Natural killer cell (primary cell): ENCODE results near the gene UBE2J1. TPM values are rescaled to one million over a fixed set of nuclear protein-coding genes. Genes with fewer than 3 reads are reported as not detected.
"Not testable (repeated sequence)": the region's sequence is repeated elsewhere in the genome, so short reads cannot be mapped to it uniquely, and the experiment has no call there.

Experiments used
- ATAC-seq, 3 donors: fragments of 150-1000 bp in 2 of 3; fragments of 200-7000 bp in 1 of 3; cut with Tn5 transposase; 1 replicate in 1 of 3; 2 replicates in 2 of 3; pipeline ENCODE4 v1.10.0; 2021; ENCODE audit warnings: mild to moderate bottlenecking in 2 of 3, moderate library complexity in 2 of 3
- DNase-seq, 2 donors: peaks; one replicate each; pipeline versions ENCODE4 v3.0.0 to v3.0.0-alpha.2; 2013 to 2021; ENCODE audit warnings: mixed read lengths in 1 of 2
- H3K27ac ChIP-seq: one replicate; pipeline ENCODE4 v1.5.1; 2013; ENCODE audit warnings: mild to moderate bottlenecking, low read length
- H3K27me3 ChIP-seq: one replicate; pipeline ENCODE4 v1.6.1; 2013; ENCODE audit warnings: low read length; ENCODE audit not compliant: control insufficient read depth, insufficient read depth
- H3K36me3 ChIP-seq: one replicate; pipeline ENCODE4 v1.6.1; 2013; ENCODE audit warnings: low read length; ENCODE audit not compliant: control insufficient read depth, insufficient read depth
- H3K4me1 ChIP-seq: one replicate; pipeline ENCODE4 v1.6.1; 2013; ENCODE audit warnings: low read length; ENCODE audit not compliant: control insufficient read depth, insufficient read depth
- H3K4me3 ChIP-seq: one replicate; pipeline ENCODE4 v1.5.1; 2013; ENCODE audit warnings: low read length
- H3K9me3 ChIP-seq: one replicate; pipeline ENCODE4 v1.6.1; 2013; ENCODE audit warnings: low read length; ENCODE audit not compliant: control insufficient read depth, insufficient read depth
- H3K27ac Mint-ChIP-seq, 2 donors: one replicate each; pipeline ENCODE4 v1.8.0; 2022; ENCODE audit warnings: mild to moderate bottlenecking in 2 of 2, mixed read lengths in 2 of 2, moderate library complexity in 1 of 2
- H3K27me3 Mint-ChIP-seq, 2 donors: one replicate each; pipeline ENCODE4 v1.8.0; 2022; ENCODE audit warnings: low read depth in 2 of 2, mixed read lengths in 2 of 2
- H3K36me3 Mint-ChIP-seq: one replicate; pipeline ENCODE4 v1.8.0; 2022; ENCODE audit warnings: mixed read lengths
- H3K4me1 Mint-ChIP-seq, 2 donors: one replicate each; pipeline ENCODE4 v1.8.0; 2022; ENCODE audit warnings: mixed read lengths in 2 of 2
- H3K4me3 Mint-ChIP-seq: one replicate; pipeline ENCODE4 v1.8.0; 2022; ENCODE audit warnings: mild to moderate bottlenecking, moderate library complexity, mixed read lengths
- H3K9me3 Mint-ChIP-seq, 2 donors: one replicate each; pipeline ENCODE4 v1.8.0; 2022; ENCODE audit warnings: mixed read lengths in 2 of 2
- WGBS: methylation state at CpG from one replicate; pipeline ENCODE4 v1.1.7; 2013; ENCODE audit warnings: missing lambda C conversion rate; ENCODE audit not compliant: insufficient coverage; 5-methylcytosine and 5-hydroxymethylcytosine counted together
- intact Hi-C: fragments of 100-400 bp; cut with micrococcal nuclease; formaldehyde crosslinking; loops from one replicate; pipeline ENCODE4 v1.14.2; 2022
- total RNA-seq, 4 donors: library from RNA; stranded (reverse); fragments of 120-200 nt in 1 of 4; gene quantifications; one replicate each; pipeline versions ENCODE4 v1.2.3 to v1.2.4, GENCODE V29; 2013 to 2022
- TF ChIP-seq, protein P1 (sequence below): fragments of 200-600 bp; IDR thresholded peaks from one replicate; pipeline ENCODE4 v1.8.0; 2022; ENCODE audit warnings: antibody characterized with exemption

UBE2J1 gene
- total RNA-seq, 3 donors from 2014 or later (not counting 1 experiment from before 2014, with no cell fraction given): 34.1 to 58.1 (median 45.9) TPM

- H3K4me1 ChIP-seq: no peaks in the 10 kb centered on the region
- H3K9me3 ChIP-seq: no peaks in the 10 kb centered on the region
- TF ChIP-seq, protein P1, sequence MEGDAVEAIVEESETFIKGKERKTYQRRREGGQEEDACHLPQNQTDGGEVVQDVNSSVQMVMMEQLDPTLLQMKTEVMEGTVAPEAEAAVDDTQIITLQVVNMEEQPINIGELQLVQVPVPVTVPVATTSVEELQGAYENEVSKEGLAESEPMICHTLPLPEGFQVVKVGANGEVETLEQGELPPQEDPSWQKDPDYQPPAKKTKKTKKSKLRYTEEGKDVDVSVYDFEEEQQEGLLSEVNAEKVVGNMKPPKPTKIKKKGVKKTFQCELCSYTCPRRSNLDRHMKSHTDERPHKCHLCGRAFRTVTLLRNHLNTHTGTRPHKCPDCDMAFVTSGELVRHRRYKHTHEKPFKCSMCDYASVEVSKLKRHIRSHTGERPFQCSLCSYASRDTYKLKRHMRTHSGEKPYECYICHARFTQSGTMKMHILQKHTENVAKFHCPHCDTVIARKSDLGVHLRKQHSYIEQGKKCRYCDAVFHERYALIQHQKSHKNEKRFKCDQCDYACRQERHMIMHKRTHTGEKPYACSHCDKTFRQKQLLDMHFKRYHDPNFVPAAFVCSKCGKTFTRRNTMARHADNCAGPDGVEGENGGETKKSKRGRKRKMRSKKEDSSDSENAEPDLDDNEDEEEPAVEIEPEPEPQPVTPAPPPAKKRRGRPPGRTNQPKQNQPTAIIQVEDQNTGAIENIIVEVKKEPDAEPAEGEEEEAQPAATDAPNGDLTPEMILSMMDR: no peak
- no peak for DNase-seq
- H3K36me3 Mint-ChIP-seq: no peaks in the 10 kb centered on the region
- WGBS: 91% methylated on average over 5 of the region's 7 CpGs
- H3K27me3 ChIP-seq: no peaks in the 10 kb centered on the region
- H3K4me3 ChIP-seq: no peak overlapping the region
- no peak for ATAC-seq
- peaks cover 1 to 9% of the 10 kb centered on the region in 2 donors for H3K27me3 Mint-ChIP-seq
- H3K4me1 Mint-ChIP-seq: no peaks in the 10 kb centered on the region
- no peak overlapping the region for H3K4me3 Mint-ChIP-seq
- H3K27ac Mint-ChIP-seq: no peak overlapping the region
- H3K36me3 ChIP-seq: no peaks in the 10 kb centered on the region
- no peak overlapping the region for H3K27ac ChIP-seq
- no peaks in the 10 kb centered on the region for H3K9me3 Mint-ChIP-seq
- intact Hi-C loops: no loop called here
These were observed 46.4 kb upstream of the UBE2J1 start for GRCh38 chr6:89398762-89399525.

GRCh38 chr6:89397884-89398283, 45.4 kb upstream of the UBE2J1 start:
- H3K27me3 ChIP-seq, H3K4me3 Mint-ChIP-seq, H3K4me3 ChIP-seq, H3K27ac ChIP-seq, H3K36me3 ChIP-seq, ATAC-seq, intact Hi-C loops, H3K4me1 ChIP-seq, H3K4me1 Mint-ChIP-seq, H3K9me3 Mint-ChIP-seq, H3K36me3 Mint-ChIP-seq, H3K9me3 ChIP-seq, H3K27ac Mint-ChIP-seq, DNase-seq: not testable (repeated sequence)
- peaks cover 12 to 14% of the 10 kb centered on the region in 2 donors for H3K27me3 Mint-ChIP-seq
- 86% methylated on average over 4 of the region's 4 CpGs for WGBS

DNA sequence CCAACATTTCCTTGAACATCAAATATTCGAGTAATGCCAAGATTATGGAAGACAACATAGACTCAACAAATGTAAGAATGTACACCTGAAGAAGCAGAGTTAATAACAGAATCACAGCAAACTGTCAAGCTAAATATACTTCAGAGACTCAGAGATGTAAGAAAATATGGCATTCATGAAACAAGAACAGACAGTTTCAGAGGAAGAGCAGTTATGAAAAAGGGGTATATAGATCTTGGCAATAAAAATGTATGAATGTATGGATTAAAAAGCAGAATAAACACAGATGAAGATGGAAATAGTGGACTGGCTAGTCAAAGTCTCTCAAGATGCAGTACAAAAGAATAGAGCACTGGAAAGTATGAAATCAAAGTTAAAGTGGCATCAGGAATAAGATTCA, 41.1 kb upstream of the UBE2J1 start:
- no peak overlapping the region for H3K4me3 ChIP-seq
- no peak overlapping the region for H3K27ac Mint-ChIP-seq

DNA sequence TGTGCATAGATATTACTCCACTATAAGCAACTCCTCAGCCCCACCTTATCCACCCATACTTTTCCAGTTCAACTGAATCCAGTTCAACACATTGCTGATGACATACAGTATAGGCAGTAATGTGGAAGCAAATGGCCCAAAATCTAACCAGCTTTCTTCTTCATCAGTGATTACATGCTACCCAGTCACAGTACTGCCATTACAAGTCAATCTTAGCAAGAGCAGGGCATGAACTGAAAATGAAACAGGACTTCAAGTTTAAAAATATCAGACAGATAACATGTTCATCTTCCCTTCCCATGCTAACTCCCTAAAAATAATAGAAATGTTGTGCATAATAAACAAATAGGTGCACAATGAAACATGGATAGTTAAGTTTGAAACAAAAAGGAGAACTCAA, 40.3 kb upstream of the UBE2J1 start:
- H3K27me3 ChIP-seq: no peaks in the 10 kb centered on the region
- H3K27ac Mint-ChIP-seq: no peak overlapping the region
- peaks cover 0 to 2% of the 10 kb centered on the region in 2 donors for H3K9me3 Mint-ChIP-seq
- TF ChIP-seq, protein P1: no peak
- H3K27ac ChIP-seq: no peak overlapping the region
- H3K36me3 Mint-ChIP-seq: no peaks in the 10 kb centered on the region
- ATAC-seq (no peak), DNase-seq (no peak)
- no peak overlapping the region for H3K4me3 ChIP-seq
- peaks cover 21 to 36% of the 10 kb centered on the region in 2 donors for H3K27me3 Mint-ChIP-seq
- H3K4me3 Mint-ChIP-seq: no peak overlapping the region
- H3K36me3 ChIP-seq: no peaks in the 10 kb centered on the region
- H3K9me3 ChIP-seq: peaks cover 3% of the 10 kb centered on the region
- intact Hi-C loops: no loop called here
- no peaks in the 10 kb centered on the region for H3K4me1 Mint-ChIP-seq
- no peaks in the 10 kb centered on the region for H3K4me1 ChIP-seq

More for the DNA sequence above, 41.1 kb upstream of the UBE2J1 start:
- Mint-ChIP-seq H3K36me3 (no peaks in the 10 kb centered on the region), H3K4me3 (no peak overlapping the region), H3K9me3 (peaks cover 0 to 2% of the 10 kb centered on the region in 2 donors), H3K4me1 (no peaks in the 10 kb centered on the region), H3K27me3 (peaks cover 20 to 32% of the 10 kb centered on the region in 2 donors)
- intact Hi-C loops: no loop called here
- no peaks in the 10 kb centered on the region for H3K36me3 ChIP-seq
- TF ChIP-seq, protein P1: no peak
- no peak for ATAC-seq
- H3K4me1 ChIP-seq: no peaks in the 10 kb centered on the region
- 100% methylated on average over 1 of the region's 1 CpG for WGBS
- no peak for DNase-seq
- peaks cover 3% of the 10 kb centered on the region for H3K9me3 ChIP-seq
- H3K27ac ChIP-seq: no peak overlapping the region
- no peaks in the 10 kb centered on the region for H3K27me3 ChIP-seq
